Right renal cortex interstitium (tissue), 3 donors: Measurements from ENCODE around the gene NLRC3. TPM values are rescaled to one million over a fixed set of nuclear protein-coding genes. Genes with fewer than 3 reads are reported as not detected.
"Not testable (repeated sequence)": the region's sequence is repeated elsewhere in the genome, so short reads cannot be mapped to it uniquely, and the experiment has no call there.

Experiments used
- DNase-seq, 3 donors: peaks; one replicate each; pipeline ENCODE4 v3.0.0-alpha.2; 2013; ENCODE audit warnings: low read depth in 3 of 3, low spot score in 2 of 3
- polyA plus RNA-seq, 3 donors: library from polyadenylated mRNA; unstranded; fragments of 120-200 nt; gene quantifications; one replicate each; pipeline ENCODE4 v1.2.1, GENCODE V29; 2013; ENCODE audit not compliant: insufficient read length in 3 of 3

The NLRC3 gene
- polyA plus RNA-seq, 3 donors = 1.6 to 1.7 (median 1.6) TPM

- no peak for DNase-seq
Observed at GRCh38 chr16:3518292-3518985, 58.8 kb downstream of the NLRC3 start.

GRCh38 chr16:3515897-3516296, 61.3 kb downstream of the NLRC3 start:
- no peak for DNase-seq

- no peak for DNase-seq
Observed at GRCh38 chr16:3514621-3515020, 62.6 kb downstream of the NLRC3 start.

- no peak for DNase-seq
Observed at GRCh38 chr16:3513892-3514583, 63.2 kb downstream of the NLRC3 start.

GRCh38 chr16:3511286-3512180, 65.7 kb downstream of the NLRC3 start:
- no peak for DNase-seq

GRCh38 chr16:3510416-3510815, 66.8 kb downstream of the NLRC3 start:
- DNase-seq = no peak

- no peak for DNase-seq
Observed at GRCh38 chr16:3509470-3509928, 67.7 kb downstream of the NLRC3 start.

GRCh38 chr16:3508736-3509135, 68.5 kb downstream of the NLRC3 start:
- no peak for DNase-seq

- no peak for DNase-seq
Observed at GRCh38 chr16:3503523-3503922, 73.7 kb downstream of the NLRC3 start.

- DNase-seq = no peak
Observed at GRCh38 chr16:3501783-3502400, 75.3 kb downstream of the NLRC3 start.

- not testable (repeated sequence) for DNase-seq
Observed at GRCh38 chr16:3501412-3501761, 75.8 kb downstream of the NLRC3 start.

GRCh38 chr16:3498988-3499387, 78.2 kb downstream of the NLRC3 start:
- DNase-seq = no peak

GRCh38 chr16:3497771-3498170, 79.4 kb downstream of the NLRC3 start:
- no peak for DNase-seq

GRCh38 chr16:3496386-3496785, 80.8 kb downstream of the NLRC3 start:
- no peak for DNase-seq

GRCh38 chr16:3495176-3495575, 82.0 kb downstream of the NLRC3 start, which contains the start of gene C16orf90:
Gene C16orf90 (minus strand): TSS chr16:3495489. CDS start chr16:3495421, 68 bp downstream.
- DNase-seq = no peak

GRCh38 chr16:3494386-3494973, 82.7 kb downstream of the NLRC3 start:
- DNase-seq = no peak

- no peak for DNase-seq
Observed at GRCh38 chr16:3492356-3492755, 84.8 kb downstream of the NLRC3 start.

- DNase-seq = no peak
Observed at GRCh38 chr16:3490911-3491629, 86.1 kb downstream of the NLRC3 start.
